ENCODE data around the gene MKNK2.
"Not testable (repeated sequence)": the region's sequence is repeated elsewhere in the genome, so short reads cannot be mapped to it uniquely, and the experiment has no call there.

The MKNK2 gene

GRCh38 chr19:1992759-1993260 is 58.2 kb downstream of the MKNK2 start:
- no peak for DNase-seq (ENCODE audit: low read depth in 2 of 2)

- no peak for DNase-seq (ENCODE audit: low read depth in 2 of 2)
Measured at GRCh38 chr19:1991018-1991913, 59.8 kb downstream of the MKNK2 start.

- no peak for DNase-seq (ENCODE audit: low read depth in 2 of 2)
Measured at GRCh38 chr19:1990230-1991017, 60.6 kb downstream of the MKNK2 start.

GRCh38 chr19:1989513-1990229 is 61.4 kb downstream of the MKNK2 start:
- no peak for DNase-seq (ENCODE audit: low read depth in 2 of 2)

GRCh38 chr19:1988464-1988863 is 62.6 kb downstream of the MKNK2 start:
- DNase-seq (ENCODE audit: low read depth in 2 of 2) = not testable (repeated sequence)

Measured in fibroblast of skin of left quadriceps (primary cell).